ENCODE data around the gene NCKAP5L.
A peak's percentile ranks its signal among the peaks of the same experiment; 100 is the strongest.

Gene NCKAP5L

DNA sequence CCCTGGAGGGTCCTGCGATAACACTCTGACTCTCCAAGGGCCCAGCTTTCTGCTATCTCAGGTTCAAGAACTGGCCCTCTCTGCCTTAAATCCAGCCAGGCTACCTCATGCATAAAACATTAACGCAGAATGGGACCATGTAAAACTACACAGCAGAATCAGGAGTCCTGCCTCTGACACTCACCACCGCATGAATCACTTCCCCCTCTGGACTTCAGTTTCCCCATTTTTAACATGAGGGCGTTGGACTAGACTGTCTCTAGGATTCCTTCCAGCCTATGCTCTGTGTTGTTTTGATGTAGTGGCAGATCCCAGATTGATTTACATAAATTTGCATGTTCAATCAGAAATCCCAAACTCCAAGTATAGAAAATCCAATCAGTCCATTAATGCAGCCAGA lies 3.3 kb downstream of the NCKAP5L start:
- Histone ChIP-seq H3K36me3 (ENCODE audit: insufficient read depth, low read length) (no peaks in the 10 kb centered on the region), H3K27me3 (ENCODE audit: insufficient read depth, low read length) (no peaks in the 10 kb centered on the region), H3K4me3 (ENCODE audit: low read length) (peak overlapping the region; percentile 21), H3K4me1 (ENCODE audit: insufficient read depth, low read length) (peaks cover 39% of the 10 kb centered on the region), H3K9me3 (ENCODE audit: low read length) (no peaks in the 10 kb centered on the region), H2AFZ (ENCODE audit: low read depth, low read length) (no peak overlapping the region)

GRCh38 chr12:49824416-49824815 lies 3.8 kb downstream of the NCKAP5L start:
- no peaks in the 10 kb centered on the region for H3K9me3 ChIP-seq (ENCODE audit: low read length)
- H2AFZ ChIP-seq (ENCODE audit: low read depth, low read length) = no peak overlapping the region
- H3K4me1 ChIP-seq (ENCODE audit: insufficient read depth, low read length) = peaks cover 39% of the 10 kb centered on the region
- H3K36me3 ChIP-seq (ENCODE audit: insufficient read depth, low read length) = no peaks in the 10 kb centered on the region
- H3K4me3 ChIP-seq (ENCODE audit: low read length) = no peak overlapping the region
- H3K27me3 ChIP-seq (ENCODE audit: insufficient read depth, low read length) = no peaks in the 10 kb centered on the region

GRCh38 chr12:49823951-49824350 lies 4.3 kb downstream of the NCKAP5L start:
- Histone ChIP-seq H3K36me3 (ENCODE audit: insufficient read depth, low read length) (no peaks in the 10 kb centered on the region), H3K27me3 (ENCODE audit: insufficient read depth, low read length) (no peaks in the 10 kb centered on the region), H2AFZ (ENCODE audit: low read depth, low read length) (no peak overlapping the region), H3K9me3 (ENCODE audit: low read length) (no peaks in the 10 kb centered on the region), H3K4me3 (ENCODE audit: low read length) (no peak overlapping the region), H3K4me1 (ENCODE audit: insufficient read depth, low read length) (peaks cover 35% of the 10 kb centered on the region)

DNA sequence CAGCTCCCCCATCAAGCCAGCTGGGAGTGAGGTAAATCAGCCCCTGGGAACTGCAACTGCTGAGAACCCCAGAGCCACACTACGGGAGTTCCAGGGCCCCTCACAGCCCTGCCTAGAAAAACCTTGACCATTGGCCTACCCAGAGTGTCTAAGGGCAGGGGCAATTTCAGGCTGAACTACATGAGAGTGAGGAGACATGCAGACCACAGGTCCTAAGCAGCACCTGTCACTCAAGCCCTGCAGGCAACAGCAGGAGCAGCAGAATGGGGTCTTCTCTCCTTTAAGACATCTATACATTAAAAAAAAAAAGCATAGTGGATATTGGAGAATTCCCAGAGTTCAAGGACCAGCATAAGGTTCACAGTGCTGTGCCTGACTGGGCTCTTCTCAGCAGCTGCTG lies 4.9 kb downstream of the NCKAP5L start:
- H3K36me3 ChIP-seq (ENCODE audit: insufficient read depth, low read length) = no peaks in the 10 kb centered on the region
- no peak overlapping the region for H3K4me3 ChIP-seq (ENCODE audit: low read length)
- H3K9me3 ChIP-seq (ENCODE audit: low read length) = no peaks in the 10 kb centered on the region
- H2AFZ ChIP-seq (ENCODE audit: low read depth, low read length) = no peak overlapping the region
- H3K4me1 ChIP-seq (ENCODE audit: insufficient read depth, low read length) = peaks cover 32% of the 10 kb centered on the region
- H3K27me3 ChIP-seq (ENCODE audit: insufficient read depth, low read length) = no peaks in the 10 kb centered on the region

DNA sequence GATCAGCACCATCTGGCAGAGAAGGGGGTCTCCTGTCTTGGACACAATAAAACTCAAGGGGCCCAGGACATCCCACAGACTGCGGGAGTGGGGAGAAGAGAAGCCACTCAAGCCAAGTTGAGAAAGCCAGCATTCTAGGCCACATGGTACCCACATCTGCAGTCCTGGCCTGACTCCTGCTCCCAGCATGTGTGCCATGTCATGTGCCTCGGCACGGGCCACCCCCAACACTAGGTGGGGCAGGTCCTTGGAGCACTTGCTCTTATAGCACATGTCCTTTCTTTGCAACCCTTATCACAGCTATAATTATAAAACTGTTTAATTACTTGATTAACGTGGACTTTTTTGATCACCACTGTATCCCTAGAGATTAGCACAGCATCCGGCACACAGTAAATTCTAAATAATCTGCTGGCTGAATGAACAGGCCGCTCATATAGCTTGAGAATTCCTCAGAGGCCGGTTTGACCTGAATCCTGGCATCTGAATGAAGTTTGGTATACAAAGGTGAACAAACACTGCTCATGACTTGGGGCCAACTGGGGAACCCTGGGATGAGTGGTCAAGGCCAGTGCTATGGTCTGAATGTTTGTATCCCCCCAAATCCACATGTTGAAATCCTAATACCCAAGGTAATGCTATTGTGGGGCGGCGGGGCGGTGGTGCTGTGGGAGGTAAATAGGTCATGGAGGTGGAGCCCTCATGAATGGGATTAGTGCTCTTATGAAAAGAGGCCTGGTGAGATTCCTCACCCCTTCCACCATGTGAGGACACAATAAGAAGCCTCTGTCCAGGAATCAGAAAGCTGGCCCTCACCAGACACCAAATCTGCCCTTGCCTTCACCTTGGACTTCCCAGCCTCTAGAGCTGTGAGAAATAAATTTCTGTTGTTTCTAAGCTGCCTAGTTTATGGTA lies 6.6 kb downstream of the NCKAP5L start:
- H3K4me3 ChIP-seq (ENCODE audit: low read length) = no peak overlapping the region
- H3K4me1 ChIP-seq (ENCODE audit: insufficient read depth, low read length) = peaks cover 26% of the 10 kb centered on the region
- no peaks in the 10 kb centered on the region for H3K9me3 ChIP-seq (ENCODE audit: low read length)

GRCh38 chr12:49819786-49820185 lies 8.4 kb downstream of the NCKAP5L start:
- no peak overlapping the region for H2AFZ ChIP-seq (ENCODE audit: low read depth, low read length)
- no peak overlapping the region for H3K4me3 ChIP-seq (ENCODE audit: low read length)
- peaks cover 7% of the 10 kb centered on the region for H3K4me1 ChIP-seq (ENCODE audit: insufficient read depth, low read length)
- H3K27me3 ChIP-seq (ENCODE audit: insufficient read depth, low read length) = no peaks in the 10 kb centered on the region
- no peaks in the 10 kb centered on the region for H3K36me3 ChIP-seq (ENCODE audit: insufficient read depth, low read length)
- peaks cover 2% of the 10 kb centered on the region for H3K9me3 ChIP-seq (ENCODE audit: low read length)

More for the DNA sequence above, 6.6 kb downstream of the NCKAP5L start:
- Histone ChIP-seq H3K27me3 (ENCODE audit: insufficient read depth, low read length) (no peaks in the 10 kb centered on the region), H3K36me3 (ENCODE audit: insufficient read depth, low read length) (no peaks in the 10 kb centered on the region), H2AFZ (ENCODE audit: low read depth, low read length) (no peak overlapping the region)

GRCh38 chr12:49818241-49818895 lies 9.8 kb downstream of the NCKAP5L start:
- H3K9me3 ChIP-seq (ENCODE audit: low read length) = peaks cover 2% of the 10 kb centered on the region
- no peaks in the 10 kb centered on the region for H3K4me1 ChIP-seq (ENCODE audit: insufficient read depth, low read length)
- no peaks in the 10 kb centered on the region for H3K36me3 ChIP-seq (ENCODE audit: insufficient read depth, low read length)
- no peaks in the 10 kb centered on the region for H3K27me3 ChIP-seq (ENCODE audit: insufficient read depth, low read length)
- H3K4me3 ChIP-seq (ENCODE audit: low read length) = no peak overlapping the region
- H2AFZ ChIP-seq (ENCODE audit: low read depth, low read length) = no peak overlapping the region

DNA sequence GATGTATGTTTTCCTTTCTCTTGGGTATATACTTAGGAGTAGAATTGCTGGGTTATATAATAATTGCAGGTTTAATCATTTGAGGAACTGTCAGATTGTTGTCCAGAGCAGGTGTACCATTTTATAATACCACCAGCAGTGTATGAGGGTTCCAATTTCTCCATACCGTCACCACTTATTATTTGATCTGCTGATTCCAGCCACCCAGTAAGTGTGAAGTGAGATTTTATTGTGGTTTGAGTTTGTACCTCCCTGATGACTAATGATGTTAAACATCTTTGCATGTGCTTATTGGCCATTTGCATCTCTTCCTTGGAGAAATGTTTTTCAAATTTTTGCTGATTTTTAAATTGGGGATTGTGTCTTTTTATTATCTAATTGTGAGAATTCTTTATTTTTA lies 15.1 kb downstream of the NCKAP5L start:
- no peak overlapping the region for H3K4me3 ChIP-seq (ENCODE audit: low read length)

DNA sequence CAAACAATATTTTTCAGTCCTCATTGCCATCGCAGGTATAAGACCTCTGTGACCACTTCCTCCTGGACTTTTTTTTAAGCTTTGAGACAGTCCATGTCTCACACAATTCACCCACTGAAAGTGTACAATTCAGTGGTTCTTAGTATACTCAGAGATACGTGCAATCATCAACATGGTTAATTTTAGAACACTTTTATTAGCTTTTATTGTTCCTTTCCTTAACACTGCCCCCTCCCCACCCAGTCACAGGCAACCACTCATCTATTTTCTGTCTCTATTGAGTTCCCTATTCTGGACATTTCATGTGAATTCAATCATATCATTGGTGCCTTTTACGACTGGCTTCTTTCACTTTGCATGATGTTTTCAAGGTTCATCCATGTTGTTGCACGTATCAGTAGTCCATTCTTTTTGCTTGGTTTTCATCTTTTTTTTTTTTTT lies 16.2 kb downstream of the NCKAP5L start:
- Histone ChIP-seq H3K4me1 (ENCODE audit: insufficient read depth, low read length) (peaks cover 29% of the 10 kb centered on the region), H3K27me3 (ENCODE audit: insufficient read depth, low read length) (no peaks in the 10 kb centered on the region), H3K36me3 (ENCODE audit: insufficient read depth, low read length) (peaks cover 2% of the 10 kb centered on the region), H3K9me3 (ENCODE audit: low read length) (peaks cover 2% of the 10 kb centered on the region), H3K4me3 (ENCODE audit: low read length) (no peak overlapping the region), H2AFZ (ENCODE audit: low read depth, low read length) (no peak overlapping the region)

More for the DNA sequence above, 15.1 kb downstream of the NCKAP5L start:
- Histone ChIP-seq H3K9me3 (ENCODE audit: low read length) (peaks cover 2% of the 10 kb centered on the region), H3K27me3 (ENCODE audit: insufficient read depth, low read length) (no peaks in the 10 kb centered on the region), H2AFZ (ENCODE audit: low read depth, low read length) (no peak overlapping the region), H3K36me3 (ENCODE audit: insufficient read depth, low read length) (no peaks in the 10 kb centered on the region), H3K4me1 (ENCODE audit: insufficient read depth, low read length) (peaks cover 23% of the 10 kb centered on the region)

DNA sequence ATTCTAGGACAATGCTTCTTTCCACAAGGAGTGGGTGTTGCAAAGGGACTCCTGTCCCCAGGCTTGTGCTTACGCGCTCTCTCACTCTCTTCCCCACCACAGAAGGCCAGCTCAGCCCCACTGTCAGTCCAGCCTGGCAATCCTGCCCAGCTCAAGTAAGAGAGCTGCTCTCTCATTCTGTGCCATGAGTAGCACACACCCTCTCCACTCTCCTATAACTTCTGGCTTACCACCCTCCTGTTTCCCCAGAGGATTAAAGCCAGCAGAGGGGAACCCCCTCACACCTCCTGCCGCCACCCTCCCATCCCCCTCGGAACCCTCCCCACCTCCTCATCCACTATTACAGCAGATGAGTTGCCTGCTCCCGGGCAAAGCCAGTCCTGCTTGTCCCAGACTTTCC lies 17.1 kb downstream of the NCKAP5L start:
- no peaks in the 10 kb centered on the region for H3K27me3 ChIP-seq (ENCODE audit: insufficient read depth, low read length)
- peaks cover 29% of the 10 kb centered on the region for H3K4me1 ChIP-seq (ENCODE audit: insufficient read depth, low read length)
- peaks cover 1% of the 10 kb centered on the region for H3K9me3 ChIP-seq (ENCODE audit: low read length)
- H3K36me3 ChIP-seq (ENCODE audit: insufficient read depth, low read length) = peaks cover 2% of the 10 kb centered on the region
- H2AFZ ChIP-seq (ENCODE audit: low read depth, low read length) = no peak overlapping the region
- H3K4me3 ChIP-seq (ENCODE audit: low read length) = no peak overlapping the region

GRCh38 chr12:49809906-49810389 lies 18.3 kb downstream of the NCKAP5L start:
- Histone ChIP-seq H3K4me1 (ENCODE audit: insufficient read depth, low read length) (peaks cover 29% of the 10 kb centered on the region), H3K9me3 (ENCODE audit: low read length) (no peaks in the 10 kb centered on the region), H2AFZ (ENCODE audit: low read depth, low read length) (no peak overlapping the region), H3K4me3 (ENCODE audit: low read length) (no peak overlapping the region), H3K27me3 (ENCODE audit: insufficient read depth, low read length) (no peaks in the 10 kb centered on the region), H3K36me3 (ENCODE audit: insufficient read depth, low read length) (peaks cover 10% of the 10 kb centered on the region)

DNA sequence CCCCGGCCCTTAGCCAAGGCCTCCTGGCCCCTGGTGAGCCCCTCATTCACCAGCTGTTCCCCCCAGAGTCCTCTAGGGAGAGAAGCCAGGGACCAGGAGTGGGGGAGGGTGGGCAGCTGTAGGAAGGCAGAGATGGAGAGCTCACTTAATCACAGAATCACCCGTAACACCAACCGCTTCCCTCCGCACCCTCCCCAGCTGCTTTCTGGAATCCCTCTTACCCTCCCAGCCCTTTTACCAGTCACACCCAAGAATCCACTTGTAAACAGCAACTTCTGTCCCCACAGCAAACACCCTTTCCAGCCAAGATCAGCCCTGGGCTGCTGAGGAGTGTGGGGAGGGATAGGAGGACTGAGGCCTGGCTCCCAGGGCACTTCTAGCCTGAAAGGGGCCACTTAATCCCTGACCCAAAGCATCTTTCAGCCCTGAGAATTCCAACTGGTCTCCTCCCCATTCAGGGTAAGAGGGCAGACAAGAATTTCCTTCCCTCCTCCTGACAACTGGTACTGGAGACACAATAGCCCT lies 18.8 kb downstream of the NCKAP5L start:
- Histone ChIP-seq H3K4me1 (ENCODE audit: insufficient read depth, low read length) (peaks cover 29% of the 10 kb centered on the region), H3K27me3 (ENCODE audit: insufficient read depth, low read length) (no peaks in the 10 kb centered on the region), H3K4me3 (ENCODE audit: low read length) (peak overlapping the region; percentile 19), H3K36me3 (ENCODE audit: insufficient read depth, low read length) (peaks cover 14% of the 10 kb centered on the region), H2AFZ (ENCODE audit: low read depth, low read length) (no peak overlapping the region), H3K9me3 (ENCODE audit: low read length) (no peaks in the 10 kb centered on the region)
